WTC11 (cell line): ENCODE measurements around the gene SYCE1.

Experiments
- CREB1 ChIP-seq: sonication (generic); formaldehyde crosslinking; IDR thresholded peaks from 2 replicates; pipeline ENCODE4 v1.8.0; 2023; ENCODE audit warnings: mild to moderate bottlenecking, missing genetic modification reagents
- CREM ChIP-seq: sonication (generic); formaldehyde crosslinking; IDR thresholded peaks from 2 replicates; pipeline ENCODE4 v1.8.1; 2022; ENCODE audit warnings: mild to moderate bottlenecking, missing genetic modification reagents, moderate library complexity
- CTCF ChIP-seq: fragments of 200-600 bp; IDR thresholded peaks from 2 replicates; pipeline ENCODE4 v1.8.0; 2022; ENCODE audit warnings: antibody characterized with exemption
- FOXJ3 ChIP-seq: sonication (generic); formaldehyde crosslinking; IDR thresholded peaks from 2 replicates; pipeline ENCODE4 v1.9.0; 2021; ENCODE audit warnings: missing genetic modification reagents, mild to moderate bottlenecking, borderline replicate concordance
- FOXK1 ChIP-seq: sonication (generic); formaldehyde crosslinking; IDR thresholded peaks from 2 replicates; pipeline ENCODE4 v1.8.0; 2022; ENCODE audit warnings: mild to moderate bottlenecking, moderate library complexity, missing genetic modification reagents
- FOXP4 ChIP-seq: sonication (generic); formaldehyde crosslinking; IDR thresholded peaks from 2 replicates; pipeline ENCODE4 v1.8.0; 2022; ENCODE audit warnings: mild to moderate bottlenecking, missing genetic modification reagents
- MAX ChIP-seq: sonication (generic); formaldehyde crosslinking; IDR thresholded peaks from 2 replicates; pipeline ENCODE4 v1.8.0; 2022; ENCODE audit warnings: mild to moderate bottlenecking, missing genetic modification reagents
- USF2 ChIP-seq: sonication (generic); formaldehyde crosslinking; IDR thresholded peaks from 2 replicates; pipeline ENCODE4 v1.8.1; 2023; ENCODE audit warnings: mild to moderate bottlenecking, missing genetic modification reagents, moderate library complexity
- TF ChIP-seq, protein P1 (sequence below): sonication (generic); formaldehyde crosslinking; IDR thresholded peaks from 2 replicates; pipeline ENCODE4 v1.8.1; 2023; ENCODE audit warnings: mild to moderate bottlenecking, missing genetic modification reagents
- TF ChIP-seq, protein P2 (sequence below): sonication (generic); formaldehyde crosslinking; IDR thresholded peaks from 2 replicates; pipeline ENCODE4 v1.8.1; 2023; ENCODE audit warnings: mild to moderate bottlenecking, missing genetic modification reagents, moderate library complexity

- TF ChIP-seq CREM (CRISPR knock-in tag) (no peak), USF2 (CRISPR knock-in tag) (no peak), CTCF (no peak), FOXK1 (CRISPR knock-in tag) (no peak), CREB1 (CRISPR knock-in tag) (no peak), FOXJ3 (CRISPR knock-in tag) (no peak), MAX (CRISPR knock-in tag) (no peak), FOXP4 (CRISPR knock-in tag) (no peak)
- TF ChIP-seq, protein P1, sequence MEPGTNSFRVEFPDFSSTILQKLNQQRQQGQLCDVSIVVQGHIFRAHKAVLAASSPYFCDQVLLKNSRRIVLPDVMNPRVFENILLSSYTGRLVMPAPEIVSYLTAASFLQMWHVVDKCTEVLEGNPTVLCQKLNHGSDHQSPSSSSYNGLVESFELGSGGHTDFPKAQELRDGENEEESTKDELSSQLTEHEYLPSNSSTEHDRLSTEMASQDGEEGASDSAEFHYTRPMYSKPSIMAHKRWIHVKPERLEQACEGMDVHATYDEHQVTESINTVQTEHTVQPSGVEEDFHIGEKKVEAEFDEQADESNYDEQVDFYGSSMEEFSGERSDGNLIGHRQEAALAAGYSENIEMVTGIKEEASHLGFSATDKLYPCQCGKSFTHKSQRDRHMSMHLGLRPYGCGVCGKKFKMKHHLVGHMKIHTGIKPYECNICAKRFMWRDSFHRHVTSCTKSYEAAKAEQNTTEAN (CRISPR knock-in tag) = no peak
- TF ChIP-seq, protein P2, sequence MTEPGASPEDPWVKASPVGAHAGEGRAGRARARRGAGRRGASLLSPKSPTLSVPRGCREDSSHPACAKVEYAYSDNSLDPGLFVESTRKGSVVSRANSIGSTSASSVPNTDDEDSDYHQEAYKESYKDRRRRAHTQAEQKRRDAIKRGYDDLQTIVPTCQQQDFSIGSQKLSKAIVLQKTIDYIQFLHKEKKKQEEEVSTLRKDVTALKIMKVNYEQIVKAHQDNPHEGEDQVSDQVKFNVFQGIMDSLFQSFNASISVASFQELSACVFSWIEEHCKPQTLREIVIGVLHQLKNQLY (CRISPR knock-in tag) = no peak
Observed at GRCh38 chr10:133567119-133567518, 1.7 kb upstream of the SYCE1 start.
